HL-60 (cell line): ENCODE data around the gene TMEM26.

Experiments used
- DNase-seq, 2 experiments: peaks; one replicate each; pipeline ENCODE4 v3.0.0-alpha.2; 2010 to 2020; ENCODE audit warnings: low read depth in 1 of 2, low spot score in 1 of 2
- H3K27ac ChIP-seq: fragments of 250-450 bp; sonication (Bioruptor Pico); replicated peaks from 2 replicates; pipeline ENCODE4 v1.5.1; 2020; ENCODE audit warnings: mild to moderate bottlenecking, moderate library complexity
- H3K27me3 ChIP-seq: fragments of 250-450 bp; sonication (Bioruptor Pico); 2 replicates; pipeline ENCODE4 v1.5.1; 2021; ENCODE audit warnings: mild to moderate bottlenecking, moderate library complexity; ENCODE audit not compliant: insufficient read depth, poor library complexity, severe bottlenecking
- H3K4me3 ChIP-seq: replicated peaks from 2 replicates; pipeline ENCODE4 v1.5.1; 2011; ENCODE audit warnings: mild to moderate bottlenecking, control low read depth, low read length; ENCODE audit not compliant: insufficient read depth
- GABPA ChIP-seq: IDR thresholded peaks from 2 replicates; pipeline ENCODE4 v1.6.1; 2012; ENCODE audit warnings: low read depth
- POLR2AphosphoS5 ChIP-seq: IDR thresholded peaks from 2 replicates; pipeline ENCODE4 v1.6.1; 2012; ENCODE audit warnings: low read depth
- SPI1 ChIP-seq: IDR thresholded peaks from 2 replicates; pipeline ENCODE4 v1.6.1; 2012; ENCODE audit warnings: low read depth, mild to moderate bottlenecking, borderline replicate concordance
- TF ChIP-seq, protein P1 (sequence below): IDR thresholded peaks from 2 replicates; pipeline ENCODE4 v1.6.1; 2012; ENCODE audit warnings: low read depth; ENCODE audit not compliant: insufficient replicate concordance
- TF ChIP-seq, protein P2 (sequence below): IDR thresholded peaks from one replicate; pipeline ENCODE4 v1.5.1; 2011; ENCODE audit warnings: low read length, control low read depth, inconsistent platforms; ENCODE audit not compliant: insufficient read depth

Gene TMEM26

DNA sequence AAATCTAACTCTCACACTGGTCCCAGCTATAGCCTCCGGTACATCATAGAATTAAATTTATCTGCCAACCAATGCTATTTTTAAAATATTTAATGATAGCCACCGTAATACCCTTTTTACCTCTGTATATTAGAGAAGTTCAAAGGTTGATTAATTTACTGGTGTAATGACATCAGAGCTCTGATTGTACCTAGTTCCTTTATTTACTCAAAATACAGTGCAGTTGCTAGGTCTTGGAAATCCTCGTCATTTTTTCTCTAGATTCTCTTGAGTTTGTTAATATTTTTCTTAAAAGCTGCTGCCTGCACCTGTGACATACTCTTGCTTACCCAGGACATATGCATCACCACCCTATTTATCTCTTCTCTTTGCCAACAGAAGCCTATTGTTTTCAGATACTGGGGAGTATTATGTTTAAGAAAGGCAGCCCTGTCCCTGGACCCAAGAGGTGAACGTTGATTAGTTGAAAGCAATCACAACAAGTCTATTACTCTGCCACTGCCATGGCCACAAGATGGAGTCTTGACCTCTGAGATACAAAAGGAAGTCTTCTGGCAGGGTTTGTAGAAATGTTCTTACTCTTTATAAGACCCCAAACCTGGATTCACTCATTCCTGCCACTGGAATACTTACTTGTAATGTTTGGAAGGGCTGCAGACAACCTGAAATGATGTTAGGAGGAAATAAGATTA is 25.6 kb upstream of the TMEM26 start:
- Histone ChIP-seq H3K27me3 (no peaks in the 10 kb centered on the region), H3K27ac (no peak overlapping the region), H3K4me3 (no peak overlapping the region)
- no peak for DNase-seq
- no peak for TF ChIP-seq GABPA
- TF ChIP-seq SPI1, result no peak
- TF ChIP-seq POLR2AphosphoS5, result no peak
- TF ChIP-seq, protein P1, sequence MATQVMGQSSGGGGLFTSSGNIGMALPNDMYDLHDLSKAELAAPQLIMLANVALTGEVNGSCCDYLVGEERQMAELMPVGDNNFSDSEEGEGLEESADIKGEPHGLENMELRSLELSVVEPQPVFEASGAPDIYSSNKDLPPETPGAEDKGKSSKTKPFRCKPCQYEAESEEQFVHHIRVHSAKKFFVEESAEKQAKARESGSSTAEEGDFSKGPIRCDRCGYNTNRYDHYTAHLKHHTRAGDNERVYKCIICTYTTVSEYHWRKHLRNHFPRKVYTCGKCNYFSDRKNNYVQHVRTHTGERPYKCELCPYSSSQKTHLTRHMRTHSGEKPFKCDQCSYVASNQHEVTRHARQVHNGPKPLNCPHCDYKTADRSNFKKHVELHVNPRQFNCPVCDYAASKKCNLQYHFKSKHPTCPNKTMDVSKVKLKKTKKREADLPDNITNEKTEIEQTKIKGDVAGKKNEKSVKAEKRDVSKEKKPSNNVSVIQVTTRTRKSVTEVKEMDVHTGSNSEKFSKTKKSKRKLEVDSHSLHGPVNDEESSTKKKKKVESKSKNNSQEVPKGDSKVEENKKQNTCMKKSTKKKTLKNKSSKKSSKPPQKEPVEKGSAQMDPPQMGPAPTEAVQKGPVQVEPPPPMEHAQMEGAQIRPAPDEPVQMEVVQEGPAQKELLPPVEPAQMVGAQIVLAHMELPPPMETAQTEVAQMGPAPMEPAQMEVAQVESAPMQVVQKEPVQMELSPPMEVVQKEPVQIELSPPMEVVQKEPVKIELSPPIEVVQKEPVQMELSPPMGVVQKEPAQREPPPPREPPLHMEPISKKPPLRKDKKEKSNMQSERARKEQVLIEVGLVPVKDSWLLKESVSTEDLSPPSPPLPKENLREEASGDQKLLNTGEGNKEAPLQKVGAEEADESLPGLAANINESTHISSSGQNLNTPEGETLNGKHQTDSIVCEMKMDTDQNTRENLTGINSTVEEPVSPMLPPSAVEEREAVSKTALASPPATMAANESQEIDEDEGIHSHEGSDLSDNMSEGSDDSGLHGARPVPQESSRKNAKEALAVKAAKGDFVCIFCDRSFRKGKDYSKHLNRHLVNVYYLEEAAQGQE, result no peak
- TF ChIP-seq, protein P2, sequence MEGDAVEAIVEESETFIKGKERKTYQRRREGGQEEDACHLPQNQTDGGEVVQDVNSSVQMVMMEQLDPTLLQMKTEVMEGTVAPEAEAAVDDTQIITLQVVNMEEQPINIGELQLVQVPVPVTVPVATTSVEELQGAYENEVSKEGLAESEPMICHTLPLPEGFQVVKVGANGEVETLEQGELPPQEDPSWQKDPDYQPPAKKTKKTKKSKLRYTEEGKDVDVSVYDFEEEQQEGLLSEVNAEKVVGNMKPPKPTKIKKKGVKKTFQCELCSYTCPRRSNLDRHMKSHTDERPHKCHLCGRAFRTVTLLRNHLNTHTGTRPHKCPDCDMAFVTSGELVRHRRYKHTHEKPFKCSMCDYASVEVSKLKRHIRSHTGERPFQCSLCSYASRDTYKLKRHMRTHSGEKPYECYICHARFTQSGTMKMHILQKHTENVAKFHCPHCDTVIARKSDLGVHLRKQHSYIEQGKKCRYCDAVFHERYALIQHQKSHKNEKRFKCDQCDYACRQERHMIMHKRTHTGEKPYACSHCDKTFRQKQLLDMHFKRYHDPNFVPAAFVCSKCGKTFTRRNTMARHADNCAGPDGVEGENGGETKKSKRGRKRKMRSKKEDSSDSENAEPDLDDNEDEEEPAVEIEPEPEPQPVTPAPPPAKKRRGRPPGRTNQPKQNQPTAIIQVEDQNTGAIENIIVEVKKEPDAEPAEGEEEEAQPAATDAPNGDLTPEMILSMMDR, result no peak

DNA sequence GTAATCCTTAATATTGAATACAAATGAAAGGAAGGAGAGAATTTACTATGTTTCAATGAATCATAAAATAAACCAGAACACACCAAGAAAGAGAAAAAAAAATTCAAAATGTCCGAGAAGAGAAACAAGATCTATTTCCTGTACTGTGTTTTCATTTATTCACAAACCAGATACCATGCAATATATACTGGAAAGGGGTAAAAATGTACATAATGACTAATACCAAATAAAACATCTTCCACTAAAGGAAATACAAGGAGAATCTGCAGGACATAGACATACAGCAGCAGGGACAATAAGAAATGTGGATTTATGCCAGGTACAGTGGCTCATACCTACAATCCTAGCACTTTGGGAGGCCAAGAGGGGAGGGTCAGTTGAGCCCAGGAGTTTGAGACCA is 24.3 kb upstream of the TMEM26 start:
- Histone ChIP-seq H3K4me3 (no peak overlapping the region), H3K27me3 (no peaks in the 10 kb centered on the region), H3K27ac (no peak overlapping the region)
- TF ChIP-seq, protein P2, result no peak
- TF ChIP-seq SPI1 (no peak), POLR2AphosphoS5 (no peak), GABPA (no peak)
- TF ChIP-seq, protein P1, result no peak
- no peak for DNase-seq

DNA sequence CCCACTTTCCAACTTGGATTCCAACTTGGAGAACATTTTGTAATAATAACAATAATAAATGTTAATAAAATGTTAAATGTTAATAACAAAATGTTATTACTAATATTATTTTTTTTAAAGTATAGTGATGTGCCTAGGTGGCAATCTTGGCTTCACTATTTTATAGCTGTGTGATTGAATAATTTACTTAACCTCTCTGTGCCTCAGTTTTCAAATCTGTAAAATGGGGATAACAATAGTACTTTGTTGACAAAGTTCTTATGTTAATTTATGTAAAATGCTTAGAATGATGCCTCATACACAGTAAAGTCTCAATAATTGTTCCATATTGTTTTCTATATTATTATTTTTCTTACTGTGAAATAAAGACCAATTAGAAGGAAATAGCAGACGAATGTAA is 23.3 kb upstream of the TMEM26 start:
- Histone ChIP-seq H3K27ac (no peak overlapping the region), H3K27me3 (no peaks in the 10 kb centered on the region), H3K4me3 (no peak overlapping the region)
- TF ChIP-seq POLR2AphosphoS5 (no peak), GABPA (no peak), SPI1 (no peak)
- TF ChIP-seq, protein P1, result no peak
- TF ChIP-seq, protein P2, result no peak
- no peak for DNase-seq
